Activated T-helper 9 cell treated with anti-CD3 and anti-CD28 coated beads, Interleukin-2, amount 50 U/mL, for 16 hours (primary cell): ENCODE data around the gene TTBK2.

Source experiments
- DNase-seq: peaks from one replicate; pipeline ENCODE4 v3.0.0-alpha.2; 2020; ENCODE audit warnings: low read depth

The TTBK2 gene

DNA sequence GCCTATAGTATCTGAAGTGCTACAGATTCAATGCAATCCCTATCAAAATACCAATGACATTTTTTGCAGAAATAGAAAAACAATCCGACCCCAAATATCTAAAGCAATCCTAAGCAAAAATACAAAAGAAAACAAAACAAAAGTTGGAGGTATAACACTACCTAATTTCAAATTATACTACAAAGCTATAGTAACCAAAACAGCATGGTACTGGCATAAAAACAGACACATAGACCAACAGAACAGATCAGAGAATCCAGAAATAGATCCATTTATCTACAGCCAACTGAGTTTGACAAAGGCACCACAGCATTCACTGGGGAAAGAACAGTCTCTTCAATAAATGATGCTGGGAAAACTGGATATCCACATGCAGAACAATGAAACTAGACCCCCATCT, 159.8 kb downstream of the TTBK2 start:
- no peak for DNase-seq

DNA sequence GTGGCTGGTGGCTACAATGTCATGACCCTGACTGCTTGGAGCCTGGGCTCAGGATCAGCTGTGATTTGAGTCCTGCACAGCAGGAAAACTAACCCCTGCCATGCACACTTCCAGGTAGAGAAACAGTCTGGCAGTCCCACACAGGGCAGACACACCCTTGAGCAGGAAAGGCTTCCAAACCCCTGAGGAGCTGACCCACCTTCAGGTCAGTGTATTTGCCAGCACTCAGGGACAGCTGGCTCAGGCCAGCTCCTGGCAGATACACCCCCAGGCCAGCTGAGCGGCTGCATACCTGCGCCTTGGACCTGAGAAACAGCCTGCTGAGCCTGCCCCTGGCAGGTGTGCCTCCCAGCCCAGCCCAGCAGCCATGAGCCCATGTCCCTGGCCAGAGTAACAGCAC, 161.5 kb downstream of the TTBK2 start:
- DNase-seq: no peak

DNA sequence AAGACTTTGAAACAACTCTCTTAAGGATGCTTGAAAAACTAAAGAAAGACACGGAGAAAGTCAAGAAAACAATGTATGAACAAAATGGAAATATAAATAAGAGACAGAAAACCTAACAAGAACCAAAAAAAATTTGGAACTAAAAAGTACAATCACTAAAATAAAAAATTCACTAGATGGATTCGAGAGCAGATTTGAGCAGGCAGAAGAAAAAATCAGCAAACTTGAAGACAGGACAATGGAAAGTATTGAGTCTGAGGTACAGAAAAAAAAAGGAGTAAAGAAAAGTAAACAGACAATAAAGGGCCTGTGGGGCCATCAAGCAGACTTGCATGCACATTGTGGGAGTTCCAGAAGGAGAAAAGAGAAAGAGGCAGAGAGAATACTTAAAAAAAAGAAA, 170.3 kb downstream of the TTBK2 start:
- DNase-seq: no peak

DNA sequence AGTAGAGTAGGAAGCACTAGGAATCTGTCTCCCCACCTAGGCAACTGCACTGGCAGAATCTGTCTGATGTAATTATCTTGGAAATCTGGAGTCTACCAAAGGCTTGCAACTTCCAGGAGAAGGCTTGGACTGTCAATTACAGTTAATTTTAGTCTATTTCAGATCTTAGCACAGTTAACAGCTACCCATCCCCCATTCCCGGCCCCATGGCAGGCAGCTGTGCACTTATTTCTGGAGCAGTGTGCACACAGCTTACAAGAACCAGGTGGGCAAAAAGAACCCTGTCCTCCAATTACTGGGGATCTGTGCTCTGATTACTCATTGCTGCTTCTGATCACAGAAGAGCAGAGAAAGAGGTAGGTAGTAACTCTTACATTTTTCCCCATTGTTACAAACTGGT, 171.3 kb downstream of the TTBK2 start:
- DNase-seq: no peak

DNA sequence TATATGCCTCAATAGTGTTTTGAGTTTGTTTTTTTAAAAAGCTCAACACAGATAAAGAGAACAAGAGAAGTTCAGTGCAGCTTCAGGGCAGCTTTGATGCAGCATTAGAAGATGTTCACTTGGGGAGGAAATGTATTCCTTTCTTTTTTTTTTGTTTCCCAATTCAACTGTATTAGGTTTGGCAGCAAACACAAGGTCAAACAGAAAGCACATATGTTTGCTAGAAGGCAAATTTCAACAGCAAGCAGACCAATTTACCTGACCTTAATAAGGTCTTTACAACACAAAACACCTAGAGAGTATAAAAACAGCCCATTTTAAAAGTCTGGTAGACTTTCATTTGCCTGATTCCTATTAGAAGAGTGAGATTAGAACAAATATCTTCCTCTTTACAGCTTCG, 176.4 kb downstream of the TTBK2 start:
- no peak for DNase-seq

DNA sequence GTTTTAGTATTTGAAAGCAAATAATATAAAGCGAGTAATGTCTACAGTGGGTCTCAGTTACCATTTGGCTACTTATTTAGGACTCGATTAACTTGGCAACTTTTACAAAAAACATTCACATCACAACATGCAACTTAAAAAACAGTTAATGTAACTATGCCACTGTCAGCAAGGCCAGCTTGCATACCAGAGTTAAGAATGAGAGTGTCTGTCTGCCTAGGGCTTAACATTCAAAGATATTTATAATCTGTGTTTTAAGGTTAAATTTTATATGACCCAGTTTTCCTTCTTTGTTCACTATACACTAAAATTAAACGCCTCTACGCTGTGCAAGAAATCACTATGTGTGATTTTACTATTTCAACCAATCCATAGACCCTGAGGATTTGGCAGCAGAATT, 178.4 kb downstream of the TTBK2 start:
- no peak for DNase-seq

DNA sequence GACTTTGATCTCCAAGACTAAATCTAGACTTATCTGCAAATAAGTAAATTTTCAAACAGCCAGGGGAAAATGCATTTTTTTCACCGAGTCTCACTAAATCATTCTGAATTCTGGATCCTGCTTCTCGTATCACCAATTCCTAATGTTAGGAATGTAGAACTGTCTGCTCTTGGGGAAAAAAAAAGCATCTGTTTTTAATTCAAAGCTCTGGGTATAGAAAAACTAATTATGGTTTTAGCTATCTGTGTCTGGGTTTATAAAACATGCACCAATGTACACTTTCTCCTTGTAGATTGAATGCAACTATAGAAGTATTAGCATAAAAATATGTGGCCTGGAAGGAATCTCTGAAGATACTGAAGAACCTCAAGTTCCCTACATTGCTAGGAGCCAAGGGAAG, 178.9 kb downstream of the TTBK2 start:
- no peak for DNase-seq

DNA sequence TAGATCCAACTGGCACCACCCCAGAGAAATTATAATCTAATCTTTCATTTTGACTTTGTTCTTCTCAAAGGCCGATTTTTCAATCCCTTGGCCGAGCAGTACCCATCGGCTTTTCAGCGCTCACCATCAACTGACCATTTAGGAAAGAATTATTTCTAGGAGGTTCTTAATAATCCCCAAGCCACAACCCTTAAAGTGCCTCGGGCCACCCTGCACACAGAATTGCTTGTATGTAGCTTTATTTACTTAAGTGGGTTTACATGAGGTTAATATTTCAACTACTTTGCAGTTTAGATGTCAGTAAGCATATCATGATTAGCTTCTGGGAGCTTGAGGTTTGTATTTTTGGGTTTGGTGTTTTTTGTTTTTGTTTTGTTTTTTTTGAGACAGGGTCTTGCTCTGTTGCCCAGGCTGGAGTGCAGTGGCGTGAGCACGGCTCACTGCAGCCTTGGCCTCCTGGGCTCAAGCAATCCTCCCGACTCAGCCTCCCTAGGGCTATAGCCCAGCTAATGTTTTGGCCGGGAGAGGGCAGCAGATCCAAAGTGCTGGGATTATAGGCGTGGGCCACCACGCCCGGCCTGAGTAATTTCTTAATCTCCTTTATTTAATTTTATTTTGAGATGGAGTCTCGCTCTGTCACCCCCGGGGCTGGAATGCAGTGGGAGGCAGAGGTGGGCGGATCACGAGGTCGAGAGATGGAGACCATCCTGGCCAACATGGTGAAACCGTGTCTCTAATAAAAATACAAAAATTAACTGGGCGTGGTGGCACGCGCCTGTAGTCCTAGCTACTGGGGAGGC, 182.8 kb downstream of the TTBK2 start:
- no peak for DNase-seq

DNA sequence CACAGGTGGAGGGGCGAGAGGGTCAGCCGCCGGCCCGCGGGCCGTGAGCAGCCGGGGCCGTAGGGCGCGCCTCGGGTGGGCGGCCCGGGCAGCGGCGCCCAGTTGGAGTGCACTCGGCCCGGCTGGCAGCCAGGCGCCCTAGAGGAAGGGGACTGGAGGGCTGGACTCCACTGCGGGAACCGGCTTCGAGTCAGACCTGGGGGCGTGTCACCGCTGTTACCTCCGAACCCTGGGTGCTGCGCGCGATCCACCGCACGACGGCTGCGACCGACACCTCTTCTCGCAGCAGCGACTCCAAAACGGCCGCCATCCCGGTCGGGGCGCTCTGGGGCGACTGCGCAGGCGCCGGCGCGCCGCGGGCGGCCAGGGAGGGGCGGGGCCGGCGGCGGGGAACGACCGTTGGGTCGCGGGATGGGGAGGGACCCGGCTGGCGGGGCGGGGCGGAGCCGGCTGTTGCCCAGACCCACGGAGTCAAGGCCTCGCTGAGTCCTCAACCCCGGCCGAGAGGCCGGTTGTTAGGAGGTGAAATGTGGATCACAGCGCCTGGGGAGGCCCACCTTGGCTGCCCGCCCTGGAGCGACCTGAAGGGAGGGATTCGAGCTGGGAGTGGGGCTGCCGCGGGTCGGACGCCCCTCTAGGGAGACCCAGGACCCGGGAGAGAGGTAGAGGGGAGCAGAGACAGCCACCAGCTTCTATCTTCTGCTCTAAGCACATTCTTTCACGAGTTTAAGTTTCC, 183.6 kb downstream of the TTBK2 start, which contains the start of gene CDAN1:
TSS of gene CDAN1 (minus strand) at position 336 of the 736 bp plus-strand sequence. CDS start at position 310, 26 bp downstream.
- DNase-seq: peak; percentile 90

DNA sequence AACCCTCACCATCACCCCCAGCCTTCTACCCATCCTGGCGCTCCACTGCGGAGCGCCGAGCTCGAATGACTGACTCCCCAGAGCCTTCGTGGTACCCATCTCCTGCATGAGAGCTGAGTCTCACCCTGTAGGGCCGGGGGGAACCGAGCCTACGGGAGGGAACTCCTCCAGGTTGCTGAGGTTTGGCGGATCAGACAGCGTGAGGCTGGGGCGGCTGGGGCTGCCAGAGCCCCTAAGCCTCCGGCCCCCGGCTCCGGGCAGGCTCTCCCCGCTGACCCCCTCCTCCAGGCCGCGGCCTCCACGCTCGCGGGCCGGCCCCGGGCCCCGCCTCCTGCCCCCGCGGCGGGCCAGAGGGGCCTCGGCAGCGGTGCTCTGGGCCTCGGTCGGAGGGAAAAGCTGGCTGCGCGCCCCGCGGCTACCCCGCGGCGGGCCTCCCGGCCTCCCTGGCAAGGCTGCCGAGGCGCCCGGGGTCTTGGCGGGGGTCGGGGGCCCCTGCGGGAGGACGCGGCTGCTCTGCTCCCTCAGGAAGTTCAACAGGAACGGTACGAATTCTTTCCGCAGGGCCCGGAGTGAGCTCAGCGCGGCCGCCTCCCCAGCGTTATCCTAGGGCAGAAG, 184.3 kb downstream of the TTBK2 start:
- no peak for DNase-seq

DNA sequence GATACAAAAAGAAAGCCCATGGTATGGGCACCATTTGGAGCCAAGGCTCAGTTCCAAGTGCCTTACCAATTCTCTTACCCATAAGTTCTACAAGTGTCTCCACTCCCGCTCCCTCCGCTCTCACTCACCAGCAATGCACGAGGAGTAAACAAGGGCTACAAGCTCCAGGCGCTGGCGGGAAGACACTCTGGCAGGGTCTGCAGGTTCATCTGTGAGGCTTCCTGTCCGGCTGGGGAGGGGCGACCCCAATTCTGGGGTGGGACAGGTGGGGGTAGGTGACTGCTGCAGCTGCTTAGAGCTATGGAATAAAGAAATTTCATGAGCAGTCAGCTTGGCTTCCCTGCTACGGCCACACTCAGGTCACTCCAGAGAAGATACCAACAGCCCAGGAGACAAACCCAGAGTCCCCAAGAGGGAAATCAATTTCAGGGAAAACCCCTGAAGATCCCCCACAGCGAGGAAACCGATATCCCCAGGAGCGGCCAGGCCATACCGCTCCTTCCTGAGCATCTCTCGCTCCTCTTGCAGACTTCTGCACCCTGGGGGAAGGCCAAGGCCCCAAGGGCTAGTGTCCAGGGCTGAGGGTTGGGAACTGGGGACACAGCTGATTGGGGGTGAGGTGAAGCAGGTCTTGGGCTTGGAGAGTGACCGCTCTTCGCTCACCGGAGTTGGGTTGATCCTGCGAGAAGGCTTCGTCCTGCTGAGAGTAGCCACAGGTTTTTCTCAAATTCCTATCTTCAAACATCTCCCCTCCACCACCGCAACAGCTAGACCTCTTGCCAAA, 185.0 kb downstream of the TTBK2 start:
- DNase-seq: no peak

DNA sequence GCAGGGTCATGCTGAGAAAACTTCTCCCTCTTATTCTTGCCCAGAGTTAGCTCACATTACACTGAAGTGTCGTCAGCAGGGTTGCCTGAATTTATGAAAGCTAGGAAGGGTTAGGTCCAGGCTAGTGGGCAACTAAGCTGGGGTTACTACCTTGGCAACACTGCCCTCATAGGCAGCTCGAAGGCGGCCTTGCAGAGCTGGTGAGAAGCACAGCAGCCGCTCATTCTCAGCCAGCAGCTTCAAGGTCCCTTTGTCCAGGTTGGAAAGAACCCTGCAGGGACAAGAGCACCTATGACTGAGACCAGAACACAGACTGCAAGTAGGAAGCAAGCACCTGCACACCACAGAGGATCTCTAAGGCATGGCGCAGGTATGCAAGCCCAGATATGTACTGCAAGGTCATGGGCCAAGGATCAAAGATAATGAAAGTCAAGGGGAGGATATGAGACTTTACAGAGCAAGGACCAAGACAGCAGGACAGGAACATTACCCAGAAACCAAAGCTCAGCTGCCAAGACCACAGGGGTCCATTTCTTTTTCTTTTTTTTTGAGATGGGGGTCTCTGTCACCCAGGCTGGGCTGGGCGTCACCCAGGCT, 186.4 kb downstream of the TTBK2 start:
- DNase-seq: no peak

DNA sequence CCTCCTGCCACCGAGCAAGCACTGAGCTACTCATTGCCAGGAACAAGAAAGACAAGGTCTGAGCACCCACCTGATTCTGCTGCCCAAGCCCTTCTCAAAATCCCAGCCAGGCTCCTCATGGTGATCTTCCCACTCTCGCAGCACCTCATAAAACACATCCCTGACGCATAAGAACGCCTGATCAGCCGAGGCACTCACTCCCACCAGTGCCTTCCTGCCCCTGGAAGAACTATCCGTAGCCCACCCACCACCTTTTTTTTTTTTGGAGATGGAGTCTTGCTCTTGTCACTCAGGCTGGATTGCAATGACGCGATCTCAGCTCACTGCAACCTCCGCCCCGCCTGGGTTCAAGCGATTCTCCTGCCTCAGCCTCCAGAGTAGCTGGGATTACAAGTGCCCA, 187.6 kb downstream of the TTBK2 start:
- no peak for DNase-seq

DNA sequence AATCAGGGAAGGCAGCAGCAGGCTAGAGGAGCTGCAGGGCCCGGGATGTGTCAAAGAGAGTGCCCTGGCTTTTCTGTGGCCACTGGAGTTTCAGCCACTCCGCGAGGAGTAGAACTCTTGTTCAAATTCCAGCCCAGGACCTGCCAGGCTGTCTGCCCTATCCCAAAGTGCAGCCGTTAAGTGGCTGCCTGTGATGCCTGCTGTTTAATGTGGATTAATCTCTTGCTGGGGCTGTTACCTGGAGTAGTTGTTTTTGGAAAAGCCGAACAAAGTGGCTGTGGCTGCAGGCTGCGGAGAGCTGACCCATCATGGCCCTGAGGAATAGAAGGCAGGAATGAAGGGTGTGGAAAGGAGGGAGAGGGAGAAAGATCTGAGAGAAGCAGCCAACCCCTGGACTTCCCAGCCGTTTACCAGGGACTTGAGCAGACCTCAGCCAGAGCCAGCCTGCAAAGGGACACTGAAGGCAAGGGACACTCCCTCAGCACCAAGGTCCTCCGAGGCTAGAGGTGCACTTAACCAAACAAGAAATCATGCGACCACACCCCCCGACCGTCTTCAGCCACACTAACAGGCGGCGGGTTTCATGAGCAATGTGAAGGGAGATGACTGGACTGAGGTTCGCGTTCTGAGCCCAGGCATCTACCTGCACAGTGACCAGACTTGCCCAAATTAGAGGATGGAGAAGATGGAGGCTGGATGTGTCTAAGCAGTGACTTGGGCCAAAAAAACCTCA, 188.3 kb downstream of the TTBK2 start:
- no peak for DNase-seq

DNA sequence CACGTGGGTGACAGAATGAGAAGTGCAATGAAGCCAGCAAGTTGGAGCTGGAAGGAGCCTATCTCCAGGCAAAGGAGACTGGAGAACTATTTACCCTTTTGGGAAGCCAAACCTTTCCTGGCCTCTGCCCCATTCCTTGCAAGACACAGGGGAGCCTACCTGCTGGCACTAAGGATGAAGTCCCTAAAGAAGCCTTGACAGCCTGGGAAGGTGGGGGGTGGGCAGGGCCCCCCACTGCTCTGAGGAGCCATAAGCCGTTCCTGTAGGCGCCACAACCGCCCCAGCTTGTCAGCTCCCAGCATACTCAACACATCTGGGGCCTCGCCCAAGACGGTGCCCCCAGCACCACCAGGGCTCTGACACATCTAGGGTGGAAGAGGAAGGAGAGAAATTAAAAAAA, 189.1 kb downstream of the TTBK2 start:
- DNase-seq: no peak

DNA sequence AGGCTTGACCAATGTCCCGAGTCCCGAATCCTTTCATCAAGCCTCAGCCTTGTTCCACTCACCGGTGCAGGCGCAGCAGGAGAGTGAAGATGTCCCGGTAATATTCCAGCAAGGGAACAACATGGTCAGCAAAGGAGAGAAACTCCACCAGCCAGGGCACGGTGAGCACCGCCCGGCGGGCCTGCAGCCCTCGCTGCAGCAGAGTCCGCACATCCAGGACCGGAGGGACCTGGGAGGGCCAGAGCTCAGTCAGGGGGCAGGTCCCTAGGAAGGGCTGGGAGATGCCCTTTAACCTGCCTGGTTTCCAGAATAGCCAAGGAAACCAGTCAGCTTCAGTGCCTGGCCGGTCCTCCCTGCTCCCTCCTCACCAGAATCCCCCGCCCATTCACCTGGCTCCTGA, 190.0 kb downstream of the TTBK2 start:
- DNase-seq: no peak

DNA sequence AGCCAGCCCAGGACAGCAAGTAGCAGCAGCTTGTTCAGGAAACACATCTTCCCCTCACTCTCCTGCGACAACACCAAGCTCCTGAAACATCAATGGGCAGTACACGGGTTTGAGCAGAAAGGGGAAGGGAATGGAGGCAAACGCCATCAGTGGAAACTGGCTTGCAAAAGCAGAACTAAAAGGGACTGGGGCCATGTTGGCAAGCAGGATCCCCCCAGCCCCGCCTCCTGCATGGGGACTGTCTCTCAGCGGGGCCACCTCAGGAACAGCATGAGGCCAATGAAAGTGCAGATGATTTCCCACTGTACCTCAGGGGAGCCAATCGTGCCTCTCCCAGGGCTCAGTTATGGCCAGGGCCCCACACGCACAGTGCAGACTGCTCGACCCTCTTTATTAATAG, 190.4 kb downstream of the TTBK2 start:
- DNase-seq: no peak

DNA sequence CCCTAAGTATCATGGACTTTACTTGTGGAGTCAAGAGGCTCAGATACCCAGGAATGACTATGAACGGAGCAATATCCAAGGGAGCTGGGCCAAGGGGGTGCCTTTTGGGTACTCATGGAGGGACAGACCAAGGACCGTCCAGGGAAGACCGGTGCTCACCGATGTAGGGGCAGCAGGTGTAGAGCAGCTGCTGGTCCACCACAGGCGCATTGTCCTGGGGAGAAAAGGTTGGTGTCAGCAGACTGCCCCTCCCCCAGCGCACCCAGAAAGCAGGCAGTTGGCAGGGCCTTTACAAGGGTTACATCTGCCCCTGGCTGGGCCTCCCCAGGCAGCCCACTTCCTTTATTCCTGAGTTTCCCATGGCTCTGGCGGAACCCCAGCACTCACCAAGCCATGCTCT, 191.2 kb downstream of the TTBK2 start:
- no peak for DNase-seq

DNA sequence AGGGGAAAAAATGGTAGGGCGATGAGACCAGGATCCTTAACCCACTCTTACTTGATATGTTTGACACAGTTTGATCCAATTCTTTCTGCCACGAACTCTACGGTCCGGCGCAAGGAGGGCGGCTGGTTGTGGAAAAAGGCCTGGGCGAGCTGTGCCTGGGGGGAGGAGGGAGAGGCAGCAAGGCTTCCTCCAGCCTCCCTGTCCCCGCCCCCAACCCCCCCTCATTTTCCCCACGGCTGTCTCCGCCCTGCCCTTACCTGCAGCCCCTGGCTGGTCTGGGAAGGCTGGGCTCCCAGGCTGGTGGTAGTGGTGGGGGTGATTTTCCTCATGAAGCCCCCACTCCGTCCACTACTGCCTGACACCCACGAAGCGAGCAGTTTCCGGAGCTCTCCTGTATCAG, 191.6 kb downstream of the TTBK2 start:
- DNase-seq: no peak

DNA sequence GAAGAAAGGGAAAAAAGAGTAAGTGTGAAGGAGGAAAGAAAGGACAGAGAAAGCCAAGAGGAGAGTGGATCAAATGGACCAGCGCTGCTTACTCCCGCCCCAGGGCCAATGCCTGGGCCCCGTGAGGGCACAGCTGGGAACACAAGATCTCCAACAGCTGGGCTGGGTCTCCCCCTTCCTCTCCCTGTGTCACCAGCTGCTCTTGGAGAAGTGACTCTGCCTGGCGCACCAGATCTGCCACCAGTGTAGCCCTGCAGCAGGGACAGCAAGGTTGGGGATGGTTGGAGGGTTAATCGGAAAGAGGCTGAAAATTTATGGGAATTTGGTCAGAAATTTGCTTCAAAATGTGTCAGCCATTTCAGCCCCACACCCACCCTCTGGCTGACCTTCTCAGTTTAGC, 192.0 kb downstream of the TTBK2 start:
- no peak for DNase-seq

DNA sequence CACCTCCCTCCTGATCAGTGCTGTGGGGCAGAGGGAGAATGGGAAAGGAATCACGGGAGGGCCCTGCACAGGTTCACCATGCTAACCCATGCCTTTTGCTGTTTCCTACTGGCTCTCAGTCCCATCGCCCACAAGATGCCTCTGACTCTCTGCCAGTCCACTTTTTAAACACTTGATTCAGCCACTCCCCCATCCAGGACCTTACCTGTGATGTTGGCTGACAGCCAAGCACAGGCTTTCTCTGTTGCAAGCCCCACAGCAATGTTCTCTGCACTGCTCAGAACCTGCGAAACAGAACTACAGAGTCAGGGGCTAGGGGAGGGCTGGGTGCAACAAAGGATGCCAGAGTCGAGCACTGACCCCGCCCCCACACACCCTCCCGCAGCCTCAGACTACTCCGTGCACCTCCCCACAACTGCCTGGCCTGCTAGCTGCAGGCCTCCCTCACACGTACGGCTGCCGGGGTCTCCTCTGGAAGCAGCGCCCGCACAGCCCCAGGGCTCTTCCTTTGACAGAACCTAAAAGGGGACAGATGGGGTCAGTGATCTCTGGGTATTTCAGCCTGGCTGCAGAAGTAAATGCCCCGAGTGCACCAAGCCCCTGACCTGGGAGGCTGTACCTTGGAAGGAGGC, 192.7 kb downstream of the TTBK2 start:
- DNase-seq: no peak
